GM12878 (cell line): ENCODE results near the gene ZFAND2B. TPM values are rescaled to one million over a fixed set of nuclear protein-coding genes. Genes with fewer than 3 reads are reported as not detected.
A peak's percentile ranks its signal among the peaks of the same experiment; 100 is the strongest.

ENCODE experiments used
- ATAC-seq: fragments of 200-7000 bp; cut with Tn5 transposase; 3 replicates; pipeline ENCODE4 v1.9.1; 2020; ENCODE audit warnings: mild to moderate bottlenecking, moderate library complexity
- BruUV-seq: library from RNA; stranded (reverse); fragments of 400-500 nt; replicated peaks from 2 replicates; lab custom pipeline; 2021; lab: Mats Ljungman, UMichigan
- CTCF ChIA-PET: fragments of 300-600 bp; sonication (Branson Sonifier 250); formaldehyde crosslinking; extraction: SDS; loops from one replicate; lab custom pipeline; 2021; ENCODE audit warnings: inconsistent platforms; lab: Yijun Ruan, JAX
- POLR2A ChIA-PET: fragments of 350-600 bp; formaldehyde crosslinking; extraction: SDS; loops from one replicate; lab custom pipeline; 2021; ENCODE audit warnings: inconsistent platforms; lab: Charles Lee
- RAD21 ChIA-PET: fragments of 300-600 bp; sonication (Branson Sonifier 250); formaldehyde crosslinking; loops from one replicate; lab custom pipeline; 2023; ENCODE audit warnings: antibody characterized with exemption; ENCODE audit not compliant: unreplicated experiment; lab: Charles Lee
- SMC1A ChIA-PET: fragments of 300-600 bp; sonication (Branson Sonifier 250); formaldehyde crosslinking; loops from one replicate; lab custom pipeline; 2023; ENCODE audit not compliant: unreplicated experiment, uncharacterized antibody; lab: Charles Lee
- DNase-seq: peaks from one replicate; pipeline ENCODE4 v3.0.0-alpha.2; 2011; ENCODE audit warnings: low read depth, low spot score
- FAIRE-seq: peaks from 3 replicates; lab custom pipeline; 2011; peaks lifted over from hg19 to GRCh38; lab: Jason Lieb, UNC
- H2AFZ ChIP-seq: 2 replicates; pipeline ENCODE4 v1.6.0; 2011; ENCODE audit warnings: low read depth, low read length, control low read depth; ENCODE audit not compliant: control insufficient read depth
- H3K27ac ChIP-seq: 2 replicates; pipeline ENCODE4 v1.5.1; 2011; ENCODE audit warnings: control low read depth; ENCODE audit not compliant: control insufficient read depth, insufficient read depth
- H3K27me3 ChIP-seq, 2 experiments: replicated peaks in 1 of 2; 2 replicates each; pipeline versions ENCODE4 v1.6.0 to v1.6.1; 2011; ENCODE audit warnings: low read length in 1 of 2; ENCODE audit not compliant: control insufficient read depth in 2 of 2, insufficient read depth in 2 of 2
- H3K36me3 ChIP-seq, 2 experiments: 2 replicates each; pipeline ENCODE4 v1.5.1; 2011; ENCODE audit warnings: low read length in 1 of 2; ENCODE audit not compliant: control insufficient read depth in 2 of 2, insufficient read depth in 2 of 2
- H3K4me1 ChIP-seq: 2 replicates; pipeline ENCODE4 v1.6.1; 2011; ENCODE audit warnings: mild to moderate bottlenecking, low read length, moderate library complexity, mixed read lengths; ENCODE audit not compliant: control insufficient read depth, insufficient read depth
- H3K4me2 ChIP-seq: 2 replicates; pipeline ENCODE4 v1.6.0; 2011; ENCODE audit warnings: control low read depth; ENCODE audit not compliant: control insufficient read depth, insufficient read depth
- H3K4me3 ChIP-seq: fragments of 200-600 bp; sonication (generic); 2 replicates; pipeline ENCODE4 v1.5.1; 2016
- H3K79me2 ChIP-seq: 2 replicates; pipeline ENCODE4 v1.6.0; 2011; ENCODE audit warnings: low read length; ENCODE audit not compliant: control insufficient read depth, insufficient read depth
- H3K9ac ChIP-seq: 2 replicates; pipeline ENCODE4 v1.8.0; 2011; ENCODE audit warnings: low read length, control low read depth, mixed read lengths; ENCODE audit not compliant: control insufficient read depth, insufficient read depth
- H3K9me3 ChIP-seq: replicated peaks from 3 replicates; pipeline ENCODE4 v1.5.1; 2011; ENCODE audit warnings: mild to moderate bottlenecking, low read length; ENCODE audit not compliant: control insufficient read depth, insufficient read depth
- H4K20me1 ChIP-seq: 2 replicates; pipeline ENCODE4 v1.6.0; 2011; ENCODE audit not compliant: control insufficient read depth, insufficient read depth
- CBX5 ChIP-seq: sonication (generic); IDR thresholded peaks from 2 replicates; pipeline ENCODE4 v1.6.1; 2016; ENCODE audit warnings: low read depth, moderate library complexity, mild to moderate bottlenecking, inconsistent platforms
- CEBPB ChIP-seq, 2 experiments: fragments of 150-350 bp in 1 of 2; IDR thresholded peaks; 2 replicates each; pipeline ENCODE4 v1.6.1; 2012 to 2014; ENCODE audit warnings: low read depth in 2 of 2, low read length in 2 of 2, borderline replicate concordance in 1 of 2, inconsistent platforms in 1 of 2
- CHD4 ChIP-seq: fragments of 200-600 bp; sonication (generic); IDR thresholded peaks from 2 replicates; pipeline ENCODE4 v1.6.1; 2016; ENCODE audit warnings: mild to moderate bottlenecking
- FOXM1 ChIP-seq: IDR thresholded peaks from 2 replicates; pipeline ENCODE4 v1.6.1; 2012; ENCODE audit warnings: low read depth, mild to moderate bottlenecking, inconsistent platforms, low read length, moderate library complexity
- MEF2A ChIP-seq: IDR thresholded peaks from 2 replicates; pipeline ENCODE4 v1.6.1; 2011; ENCODE audit warnings: low read depth, mild to moderate bottlenecking, low read length, moderate library complexity; ENCODE audit not compliant: insufficient read depth
- MTA3 ChIP-seq: IDR thresholded peaks from 2 replicates; pipeline ENCODE4 v1.6.1; 2012; ENCODE audit warnings: low read length, inconsistent platforms, borderline replicate concordance
- MYB ChIP-seq: fragments of 150-350 bp; IDR thresholded peaks from 2 replicates; pipeline ENCODE4 v1.6.1; 2014; ENCODE audit warnings: mild to moderate bottlenecking, low read depth, low read length, borderline replicate concordance
- NFIC ChIP-seq: IDR thresholded peaks from 2 replicates; pipeline ENCODE4 v1.6.1; 2012; ENCODE audit warnings: low read depth, mild to moderate bottlenecking, inconsistent platforms, low read length, moderate library complexity
- NR2C1 ChIP-seq: fragments of 450-650 bp; IDR thresholded peaks from 2 replicates; pipeline ENCODE4 v1.6.1; 2017; ENCODE audit warnings: antibody characterized with exemption, mild to moderate bottlenecking, moderate library complexity
- NR2C2 ChIP-seq: IDR thresholded peaks from 2 replicates; pipeline ENCODE4 v1.6.1; 2011; ENCODE audit warnings: borderline replicate concordance, low read depth; ENCODE audit not compliant: control insufficient read depth, insufficient read length
- RFX5 ChIP-seq: IDR thresholded peaks from 2 replicates; pipeline ENCODE4 v1.6.1; 2011; ENCODE audit warnings: low read depth, low read length, improper control_type of control experiment
- RUNX3 ChIP-seq: IDR thresholded peaks from 2 replicates; pipeline ENCODE4 v1.6.1; 2012; ENCODE audit warnings: low read length, inconsistent platforms
- SMAD5 ChIP-seq: IDR thresholded peaks from 2 replicates; pipeline ENCODE4 v1.6.1; 2016; ENCODE audit warnings: antibody characterized with exemption, low read depth
- SUZ12 ChIP-seq: fragments of 200-600 bp; sonication (generic); IDR thresholded peaks from one replicate; pipeline ENCODE4 v1.6.1; 2018; ENCODE audit warnings: antibody characterized with exemption, mild to moderate bottlenecking; ENCODE audit not compliant: unreplicated experiment
- TARDBP ChIP-seq: IDR thresholded peaks from 2 replicates; pipeline ENCODE4 v1.6.1; 2016; ENCODE audit warnings: borderline replicate concordance
- TBL1XR1 ChIP-seq: IDR thresholded peaks from 2 replicates; pipeline ENCODE4 v1.6.1; 2012; ENCODE audit warnings: low read depth, low read length, improper control_type of control experiment
- TCF3 ChIP-seq: IDR thresholded peaks from 2 replicates; pipeline ENCODE4 v1.6.1; 2012; ENCODE audit warnings: low read depth, mild to moderate bottlenecking, low read length, borderline replicate concordance; ENCODE audit not compliant: insufficient read depth
- ZZZ3 ChIP-seq: IDR thresholded peaks from 2 replicates; pipeline ENCODE4 v1.6.1; 2011; ENCODE audit warnings: low read depth; ENCODE audit not compliant: control insufficient read depth, insufficient read length
- WGBS: methylation state at CpG from one replicate; pipeline ENCODE4 v1.1.6; 2016; ENCODE audit warnings: low lambda C conversion rate; ENCODE audit not compliant: insufficient replicate concordance, insufficient coverage; ENCODE audit errors: missing lambda C conversion rate; 5-methylcytosine and 5-hydroxymethylcytosine counted together
- in situ Hi-C: fragments of 300-500 bp; cut with MboI; formaldehyde crosslinking; loops from 9 replicates; pipeline ENCODE4 v1.14.3; 2018; ENCODE audit warnings: mixed read lengths
- intact Hi-C: fragments of 100-400 bp; cut with micrococcal nuclease; formaldehyde crosslinking; loops from one replicate; pipeline ENCODE4 v1.14.2; 2022; ENCODE audit not compliant: unreplicated experiment
- polyA plus RNA-seq, 11 experiments: library from polyadenylated mRNA; depleted of rRNA in 4 of 11; unstranded in 6 of 11; stranded (reverse) in 5 of 11; fragments of >200 nt; fragmentation: Nextera tagmentation in 4 of 11; fragmentation: Illumina TruSeq in 1 of 11; extraction: Ambion mirVana in 4 of 11; extraction: Trizol in 1 of 11; gene quantifications; 1 replicate in 1 of 11; 2 replicates in 10 of 11; pipeline versions ENCODE4 v1.2.1 to v1.2.3, GENCODE V29; 2011 to 2016; ENCODE audit warnings: inconsistent platforms in 2 of 11, missing spikeins in 2 of 11, low read depth in 1 of 11
- total RNA-seq, 4 experiments: library from RNA; depleted of rRNA in 3 of 4; stranded (reverse); fragments of >200 nt in 3 of 4; fragmentation: Illumina TruSeq in 1 of 4; extraction: Trizol in 1 of 4; gene quantifications; 2 replicates each; pipeline versions ENCODE4 v1.2.1 to v1.2.3, GENCODE V29; 2013 to 2021
- TF ChIP-seq, protein P1 (sequence below): IDR thresholded peaks from 2 replicates; pipeline ENCODE4 v1.6.1; 2012; ENCODE audit warnings: low read depth, low read length, improper control_type of control experiment
- TF ChIP-seq, protein P2 (sequence below): fragments of 450-650 bp; IDR thresholded peaks from 2 replicates; pipeline ENCODE4 v1.6.1; 2017; ENCODE audit warnings: borderline replicate concordance

ZFAND2B gene
- total and polyA plus RNA-seq, 10 of the 15 experiments (the other 5 are each of a cell fraction or from before 2014, with no cell fraction given): 5.4 to 28.1 (median 22.4) TPM

DNA sequence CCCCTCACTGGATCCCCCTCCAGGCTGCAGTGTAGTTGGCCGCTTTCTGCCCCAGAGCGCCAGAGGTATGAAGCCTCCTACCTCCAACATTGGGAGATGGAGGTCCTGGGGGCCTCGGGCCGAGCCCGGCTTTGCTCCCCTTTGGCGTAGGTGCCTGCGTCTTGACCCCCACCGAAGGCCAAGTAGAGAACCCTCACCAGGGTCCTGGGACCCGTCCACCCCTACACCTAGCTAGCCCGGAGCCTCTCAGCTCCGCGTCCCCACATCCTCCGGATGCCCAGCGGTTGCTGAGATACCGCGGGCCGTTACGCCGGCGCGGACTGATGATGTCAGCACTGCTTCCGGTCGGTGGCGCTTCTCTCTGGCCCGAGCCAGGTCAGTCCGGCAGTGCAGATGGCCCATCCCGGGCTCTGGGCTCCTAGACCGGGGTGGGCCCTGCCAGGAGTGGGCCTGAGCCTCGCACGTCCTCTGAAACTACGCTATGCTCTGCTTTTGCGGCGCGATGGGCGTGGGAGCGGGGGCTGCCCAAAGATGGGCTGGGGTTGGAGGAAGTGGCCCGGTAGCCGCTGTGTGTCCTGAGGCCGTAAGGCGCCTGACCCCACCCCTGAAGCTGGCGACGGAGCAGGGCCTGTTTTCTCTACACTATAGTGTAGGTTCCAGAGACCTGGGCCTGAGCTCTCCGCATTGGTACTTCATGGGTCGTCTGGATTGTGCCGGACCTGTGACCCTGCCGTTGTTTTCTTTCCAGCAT, 38.7 kb downstream of the ZFAND2B start, which contains the start of the genes GLB1L and STK16 (continued):
- TF ChIP-seq NR2C1: no peak
- no peak for TF ChIP-seq RFX5
- TF ChIP-seq NFIC: no peak
- peak; percentile 75 for TF ChIP-seq RUNX3
- no peak for TF ChIP-seq SUZ12
- no peak for TF ChIP-seq MYB
- TF ChIP-seq CBX5: no peak
- no peak for TF ChIP-seq ZZZ3
- TF ChIP-seq, all 136 proteins: peak for 46

DNA sequence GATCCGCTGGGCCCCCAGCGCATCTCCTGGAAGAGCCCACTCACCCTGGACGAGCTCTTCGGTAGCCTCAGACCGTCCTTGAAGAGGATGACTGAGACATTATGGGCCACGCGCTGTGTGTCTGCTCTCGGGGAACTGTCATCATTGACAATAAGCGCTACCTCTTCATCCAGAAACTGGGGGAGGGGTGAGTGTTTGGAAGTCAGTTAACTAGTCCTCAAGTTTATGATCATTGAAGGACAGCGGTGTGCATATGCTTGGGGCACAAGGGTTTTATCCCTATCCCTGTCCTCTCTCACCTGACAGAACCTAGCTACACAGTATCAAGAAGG, 39.3 kb downstream of the ZFAND2B start:
- peaks cover 31% of the 10 kb centered on the region for H3K79me2 ChIP-seq
- no peak overlapping the region; the same call in 1 of the 2 replicates for H2AFZ ChIP-seq
- H3K36me3 ChIP-seq: peaks cover 10 to 15% of the 10 kb centered on the region in 2 experiments
- intact Hi-C loops (no loop called here), in situ Hi-C loops (no loop called here)
- RAD21 ChIA-PET: interaction anchor here (1.8 to 2.3 kb wide), 4 partner anchors 9 to 49 kb away, joined by 5 to 20 read pairs (median 13); partner anchors contain the start of genes ANKZF1, ATG9A and DNAJB2
- 15% methylated on average over 10 of the region's 10 CpGs for WGBS
- BruUV-seq: no TSS peak
- no peaks in the 10 kb centered on the region for H3K27me3 ChIP-seq
- FAIRE-seq (no peak), DNase-seq (no peak), ATAC-seq (no peak)
- POLR2A ChIA-PET: interaction anchor here (0.9 to 3.0 kb wide), 11 partner anchors 9 to 69 kb away, joined by 3 to 31 read pairs (median 10); partner anchors contain the start of genes ABCB6, ANKZF1, ATG9A and CNPPD1
- peak overlapping the region; percentile 90 for H3K4me3 ChIP-seq
- H3K9ac ChIP-seq: peak overlapping the region; percentile 77
- CTCF ChIA-PET: interaction anchor here (0.7 to 3.4 kb wide), 6 partner anchors 8 to 49 kb away, joined by 3 to 40 read pairs (median 4); partner anchors contain the start of genes DNAJB2 and TUBA4A
- TF ChIP-seq MTA3 (no peak), TCF3 (no peak), SMAD5 (no peak), CHD4 (no peak), MEF2A (no peak), TBL1XR1 (no peak), NR2C2 (no peak), TARDBP (no peak), CEBPB (IDR thresholded peaks at IDR 0.05; ENCODE audit: borderline replicate concordance in 1 of 2, low read depth in 2 of 2, low read length in 2 of 2) (no peak), FOXM1 (no peak)
- TF ChIP-seq, protein P1, sequence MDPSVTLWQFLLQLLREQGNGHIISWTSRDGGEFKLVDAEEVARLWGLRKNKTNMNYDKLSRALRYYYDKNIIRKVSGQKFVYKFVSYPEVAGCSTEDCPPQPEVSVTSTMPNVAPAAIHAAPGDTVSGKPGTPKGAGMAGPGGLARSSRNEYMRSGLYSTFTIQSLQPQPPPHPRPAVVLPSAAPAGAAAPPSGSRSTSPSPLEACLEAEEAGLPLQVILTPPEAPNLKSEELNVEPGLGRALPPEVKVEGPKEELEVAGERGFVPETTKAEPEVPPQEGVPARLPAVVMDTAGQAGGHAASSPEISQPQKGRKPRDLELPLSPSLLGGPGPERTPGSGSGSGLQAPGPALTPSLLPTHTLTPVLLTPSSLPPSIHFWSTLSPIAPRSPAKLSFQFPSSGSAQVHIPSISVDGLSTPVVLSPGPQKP: no peak
- TF ChIP-seq, protein P2, sequence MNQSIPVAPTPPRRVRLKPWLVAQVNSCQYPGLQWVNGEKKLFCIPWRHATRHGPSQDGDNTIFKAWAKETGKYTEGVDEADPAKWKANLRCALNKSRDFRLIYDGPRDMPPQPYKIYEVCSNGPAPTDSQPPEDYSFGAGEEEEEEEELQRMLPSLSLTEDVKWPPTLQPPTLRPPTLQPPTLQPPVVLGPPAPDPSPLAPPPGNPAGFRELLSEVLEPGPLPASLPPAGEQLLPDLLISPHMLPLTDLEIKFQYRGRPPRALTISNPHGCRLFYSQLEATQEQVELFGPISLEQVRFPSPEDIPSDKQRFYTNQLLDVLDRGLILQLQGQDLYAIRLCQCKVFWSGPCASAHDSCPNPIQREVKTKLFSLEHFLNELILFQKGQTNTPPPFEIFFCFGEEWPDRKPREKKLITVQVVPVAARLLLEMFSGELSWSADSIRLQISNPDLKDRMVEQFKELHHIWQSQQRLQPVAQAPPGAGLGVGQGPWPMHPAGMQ: no peak
- SMC1A ChIA-PET: interaction anchor here (1.4 to 2.5 kb wide), 6 partner anchors 9 to 72 kb away, joined by 5 to 16 read pairs (median 8); partner anchors contain the start of gene DNAJB2
- H3K9me3 ChIP-seq: no peaks in the 10 kb centered on the region
- peak overlapping the region; percentile 70 for H3K27ac ChIP-seq
- peak overlapping the region; percentile 88 for H3K4me2 ChIP-seq
- H3K4me1 ChIP-seq: peaks cover 47% of the 10 kb centered on the region
- H4K20me1 ChIP-seq: 0 out of 2 replicates have a peak, but pooled peaks cover 4% of the 10 kb centered on the region
